ENCODE data around the gene SAYSD1.

GRCh38 chr6:39154705-39155104 lies 39.7 kb upstream of the SAYSD1 start:
- no peak for TF ChIP-seq POLR2AphosphoS5 (IDR thresholded peaks at IDR 0.05; ENCODE audit: low read depth, low read length)
- TF ChIP-seq REST (IDR thresholded peaks at IDR 0.05; ENCODE audit: insufficient read depth in 1 of 2, low read depth in 2 of 2, low read length in 2 of 2) = no peak
- TF ChIP-seq TAF1 (IDR thresholded peaks at IDR 0.05; ENCODE audit: borderline replicate concordance, insufficient read depth, low read length) = no peak
- TF ChIP-seq SIN3A (IDR thresholded peaks at IDR 0.05; ENCODE audit: borderline replicate concordance, insufficient read depth, low read length) = no peak
- no peak for TF ChIP-seq FOXP2 (optimal IDR thresholded peaks at IDR 0.05; ENCODE audit: borderline replicate concordance, extremely low read depth, extremely low read length, insufficient read depth)

All from PFSK-1 (cell line).